Activated T-cell treated with anti-CD3 and anti-CD28 coated beads, Interleukin-2, amount 50 U/mL, for 72 hours (primary cell): ENCODE results near the gene CLDN15. TPM values are rescaled to one million over a fixed set of nuclear protein-coding genes. Genes with fewer than 3 reads are reported as not detected.
"Not testable (repeated sequence)": the region's sequence is repeated elsewhere in the genome, so short reads cannot be mapped to it uniquely, and the experiment has no call there.

Experiments used
- ATAC-seq, 2 donors: fragments of 150-1000 bp; cut with Tn5 transposase; replicated peaks in 1 of 2; 2 replicates each; pipeline ENCODE4 v1.10.0; 2021; ENCODE audit warnings: moderate library complexity in 2 of 2, mild to moderate bottlenecking in 1 of 2
- DNase-seq, 2 donors: peaks; one replicate each; pipeline ENCODE4 v3.0.0; 2021 to 2022; ENCODE audit warnings: mixed read lengths in 1 of 2
- H3K27ac Mint-ChIP-seq: one replicate; pipeline ENCODE4 v1.8.0; 2022; ENCODE audit warnings: mild to moderate bottlenecking, moderate library complexity, mixed read lengths
- H3K27me3 Mint-ChIP-seq: one replicate; pipeline ENCODE4 v1.8.0; 2022; ENCODE audit warnings: low read depth, mixed read lengths
- H3K36me3 Mint-ChIP-seq, 2 donors: one replicate each; pipeline ENCODE4 v1.8.0; 2022; ENCODE audit warnings: mixed read lengths in 2 of 2, mild to moderate bottlenecking in 1 of 2; ENCODE audit not compliant: insufficient read depth in 2 of 2
- H3K4me1 Mint-ChIP-seq: one replicate; pipeline ENCODE4 v1.8.0; 2022; ENCODE audit warnings: low read depth, mixed read lengths
- H3K4me3 Mint-ChIP-seq, 2 donors: one replicate each; pipeline ENCODE4 v1.8.0; 2022; ENCODE audit warnings: mild to moderate bottlenecking in 2 of 2, mixed read lengths in 2 of 2, moderate library complexity in 2 of 2
- H3K9me3 Mint-ChIP-seq, 2 donors: one replicate each; pipeline ENCODE4 v1.8.0; 2022; ENCODE audit warnings: mixed read lengths in 2 of 2
- total RNA-seq, 2 donors: library from RNA; stranded (reverse); gene quantifications; one replicate each; pipeline ENCODE4 v1.2.3, GENCODE V29; 2022

The CLDN15 gene, protein sequence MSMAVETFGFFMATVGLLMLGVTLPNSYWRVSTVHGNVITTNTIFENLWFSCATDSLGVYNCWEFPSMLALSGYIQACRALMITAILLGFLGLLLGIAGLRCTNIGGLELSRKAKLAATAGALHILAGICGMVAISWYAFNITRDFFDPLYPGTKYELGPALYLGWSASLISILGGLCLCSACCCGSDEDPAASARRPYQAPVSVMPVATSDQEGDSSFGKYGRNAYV
- 10 to 100 TPM; 27.8 to 28.7 TPM for total RNA-seq

DNA sequence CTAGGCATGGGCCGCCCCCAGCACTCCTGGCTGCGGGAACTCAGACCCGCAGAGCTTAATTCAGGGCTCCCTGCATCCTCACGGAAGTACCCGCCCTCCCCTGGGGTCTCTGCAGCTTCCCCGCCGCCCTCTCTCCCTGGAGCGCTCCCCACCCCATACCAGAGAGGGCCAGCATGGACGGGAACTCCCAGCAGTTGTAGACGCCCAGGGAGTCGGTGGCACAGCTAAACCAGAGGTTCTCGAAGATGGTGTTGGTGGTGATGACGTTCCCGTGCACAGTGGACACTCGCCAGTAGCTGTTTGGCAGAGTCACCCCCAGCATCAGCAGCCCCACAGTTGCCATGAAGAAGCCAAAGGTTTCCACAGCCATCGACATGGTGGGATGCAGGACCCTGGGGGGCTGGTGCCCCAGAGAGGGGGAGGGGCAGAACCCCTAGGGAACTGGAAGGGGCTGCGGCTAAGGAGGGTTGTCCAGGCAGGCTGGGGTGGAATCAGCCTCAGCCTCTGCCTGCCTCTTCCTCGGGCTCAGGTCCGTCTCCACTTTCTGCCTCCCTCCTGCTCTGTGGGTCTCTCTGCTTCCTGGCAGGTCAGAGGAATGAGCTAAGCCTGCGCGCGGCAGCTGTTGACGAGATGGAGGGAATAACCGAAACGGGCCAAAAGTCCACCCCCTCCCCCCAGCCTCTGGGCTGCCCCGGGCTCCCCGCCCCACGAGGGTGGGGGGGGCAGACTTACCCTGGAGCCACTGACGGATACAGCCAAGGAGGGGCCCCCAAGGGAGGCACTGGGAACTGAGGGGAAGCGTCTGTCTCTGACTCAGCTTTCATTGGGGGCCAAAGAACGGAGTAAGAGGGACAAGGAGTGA, at the start of gene CLDN15:
CLDN15 (minus strand) TSS at position 597 of the 862 bp plus-strand sequence; CDS start at position 376, 221 bp downstream.
- Mint-ChIP-seq H3K27me3 (no peaks in the 10 kb centered on the region), H3K4me3 (no peak within 1 kb of the TSS), H3K9me3 (no peaks in the 10 kb centered on the region), H3K4me1 (no peaks in the 10 kb centered on the region), H3K36me3 (peaks cover 0 to 2% of the 10 kb centered on the region in 2 donors), H3K27ac (no peak within 1 kb of the TSS)
- ATAC-seq: no peak
- DNase-seq: no peak

- H3K27ac Mint-ChIP-seq: no peak overlapping the region
- ATAC-seq (no peak), DNase-seq (no peak)
- no peaks in the 10 kb centered on the region for H3K9me3 Mint-ChIP-seq
- no peaks in the 10 kb centered on the region for H3K36me3 Mint-ChIP-seq
- H3K4me3 Mint-ChIP-seq: no peak overlapping the region
- peaks cover 23% of the 10 kb centered on the region for H3K4me1 Mint-ChIP-seq
- H3K27me3 Mint-ChIP-seq: peaks cover 16% of the 10 kb centered on the region
Measured at GRCh38 chr7:101287032-101287431, 49.4 kb upstream of the CLDN15 start.

GRCh38 chr7:101285880-101286279, 48.3 kb upstream of the CLDN15 start:
- not testable (repeated sequence) for H3K9me3 Mint-ChIP-seq, DNase-seq, H3K4me3 Mint-ChIP-seq, ATAC-seq, H3K27ac Mint-ChIP-seq, H3K36me3 Mint-ChIP-seq
- H3K27me3 Mint-ChIP-seq: peaks cover 13% of the 10 kb centered on the region
- H3K4me1 Mint-ChIP-seq: peaks cover 23% of the 10 kb centered on the region

DNA sequence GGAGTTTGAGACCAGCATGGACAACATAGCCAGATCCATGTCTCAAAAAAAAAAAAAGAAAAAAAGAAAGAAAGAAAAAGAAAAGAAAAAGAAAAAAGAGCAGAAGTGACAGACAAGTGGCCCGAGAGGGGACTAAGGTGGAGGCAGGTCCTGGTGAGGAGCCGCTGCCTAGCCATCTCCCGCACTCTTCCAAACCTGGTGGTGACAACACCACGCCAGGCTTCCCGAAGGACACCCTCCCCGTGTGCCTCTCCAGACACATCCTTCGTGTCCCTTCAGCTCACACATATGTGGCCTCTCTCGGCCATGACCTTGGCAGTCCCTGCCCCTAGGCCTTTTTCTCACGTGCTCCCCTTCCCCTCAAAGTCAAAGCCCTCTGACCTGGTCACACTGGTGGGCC, 47.6 kb upstream of the CLDN15 start:
- DNase-seq (no peak), ATAC-seq (no peak)
- H3K9me3 Mint-ChIP-seq: no peaks in the 10 kb centered on the region
- no peak overlapping the region for H3K4me3 Mint-ChIP-seq
- no peak overlapping the region for H3K27ac Mint-ChIP-seq
- H3K36me3 Mint-ChIP-seq: no peaks in the 10 kb centered on the region
- peaks cover 6% of the 10 kb centered on the region for H3K27me3 Mint-ChIP-seq
- peaks cover 17% of the 10 kb centered on the region for H3K4me1 Mint-ChIP-seq

DNA sequence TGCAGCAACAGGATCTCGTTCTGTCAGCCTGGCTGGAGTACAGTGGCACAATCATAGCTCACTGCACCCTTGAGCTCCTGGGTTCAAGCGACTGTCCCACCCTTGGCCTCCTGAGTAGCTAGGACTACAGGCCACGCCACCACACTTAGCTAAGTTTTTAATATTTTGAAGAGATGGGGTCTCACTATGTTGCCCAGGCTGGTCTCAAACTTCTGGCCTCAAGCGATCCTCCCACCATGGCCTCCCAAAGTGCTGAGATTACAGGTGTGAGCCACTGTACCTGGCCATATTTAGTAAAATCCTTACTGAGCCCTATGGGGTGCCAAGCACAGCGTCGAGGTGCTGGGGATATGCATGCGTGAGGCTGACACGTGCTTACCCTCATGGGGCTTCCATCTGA, 43.3 kb upstream of the CLDN15 start:
- H3K36me3 Mint-ChIP-seq, H3K4me3 Mint-ChIP-seq, H3K27me3 Mint-ChIP-seq, H3K9me3 Mint-ChIP-seq, H3K27ac Mint-ChIP-seq, ATAC-seq, DNase-seq, H3K4me1 Mint-ChIP-seq: not testable (repeated sequence)

DNA sequence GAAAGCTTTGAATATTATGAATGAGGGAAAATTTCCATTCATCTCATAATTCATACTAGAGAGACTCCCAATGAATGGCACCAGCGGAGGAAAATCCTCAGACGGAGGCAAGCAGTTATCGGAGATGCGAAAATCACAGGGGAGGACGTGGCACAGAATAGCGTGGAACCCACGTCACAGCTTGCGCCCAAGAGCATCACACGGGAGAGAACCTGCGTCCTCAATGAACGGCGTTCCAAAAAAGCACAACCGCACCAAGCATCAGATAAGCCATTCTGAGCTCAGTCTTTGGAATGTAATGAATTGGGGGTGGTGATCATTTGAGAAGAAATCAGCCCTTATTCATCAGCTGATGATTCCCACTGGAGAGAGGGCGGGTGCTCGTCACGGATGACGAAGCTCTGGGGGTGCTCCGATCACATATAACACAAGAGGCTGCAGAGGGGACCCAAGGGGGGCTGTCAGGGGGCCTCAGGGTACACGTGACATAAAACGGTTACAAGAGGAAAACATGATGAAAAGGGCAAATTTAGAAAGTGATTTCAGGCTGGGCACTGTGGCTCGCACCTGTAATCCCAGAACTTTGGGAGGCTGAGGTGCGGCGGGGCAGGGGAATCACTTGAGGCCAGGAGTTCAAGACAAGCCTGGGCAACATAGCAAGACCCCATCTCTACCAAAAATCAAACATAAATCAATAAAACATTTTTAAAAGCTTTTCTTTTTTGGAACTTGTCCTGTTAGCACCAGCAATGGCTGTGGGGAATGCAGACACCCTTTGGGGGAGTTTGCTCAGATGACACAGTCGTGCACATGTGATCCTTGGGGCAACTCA, 41.1 kb upstream of the CLDN15 start:
- H3K4me3 Mint-ChIP-seq: no peak overlapping the region
- H3K4me1 Mint-ChIP-seq: peaks cover 7% of the 10 kb centered on the region
- no peak for ATAC-seq
- no peaks in the 10 kb centered on the region for H3K36me3 Mint-ChIP-seq
- no peaks in the 10 kb centered on the region for H3K27me3 Mint-ChIP-seq
- no peaks in the 10 kb centered on the region for H3K9me3 Mint-ChIP-seq
- no peak overlapping the region for H3K27ac Mint-ChIP-seq
- DNase-seq: no peak

GRCh38 chr7:101277155-101277554, 39.6 kb upstream of the CLDN15 start:
- Mint-ChIP-seq H3K4me1 (no peaks in the 10 kb centered on the region), H3K36me3 (no peaks in the 10 kb centered on the region)
- ATAC-seq: no peak

DNA sequence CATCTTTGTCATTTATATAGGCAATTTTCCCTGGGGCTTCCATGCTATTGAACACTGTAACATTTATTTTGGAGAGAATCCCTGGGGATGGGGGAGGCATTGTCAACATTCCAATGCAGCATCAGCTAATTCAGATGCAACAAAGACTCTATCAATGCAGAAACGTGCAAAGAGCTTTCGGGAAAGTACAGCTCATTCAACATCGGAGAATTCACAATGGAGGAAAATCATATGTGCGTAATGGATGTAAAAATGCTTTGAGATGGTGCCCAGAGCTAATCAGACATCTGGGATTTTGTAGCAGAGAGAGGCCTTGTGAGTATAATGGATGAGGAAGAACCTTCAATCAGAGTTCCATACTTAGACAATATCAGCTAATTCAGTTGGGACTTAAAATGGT, 35.6 kb upstream of the CLDN15 start:
- H3K9me3 Mint-ChIP-seq: no peaks in the 10 kb centered on the region
- no peaks in the 10 kb centered on the region for H3K4me1 Mint-ChIP-seq
- ATAC-seq: no peak
- H3K36me3 Mint-ChIP-seq: peaks cover 0 to 1% of the 10 kb centered on the region in 2 donors
- peaks cover 7% of the 10 kb centered on the region for H3K27me3 Mint-ChIP-seq
- H3K27ac Mint-ChIP-seq: no peak overlapping the region
- no peak overlapping the region for H3K4me3 Mint-ChIP-seq
- no peak for DNase-seq

More at GRCh38 chr7:101277155-101277554, 39.6 kb upstream of the CLDN15 start:
- Mint-ChIP-seq H3K4me3 (no peak overlapping the region), H3K9me3 (no peaks in the 10 kb centered on the region), H3K27ac (no peak overlapping the region), H3K27me3 (no peaks in the 10 kb centered on the region)
- DNase-seq: no peak

DNA sequence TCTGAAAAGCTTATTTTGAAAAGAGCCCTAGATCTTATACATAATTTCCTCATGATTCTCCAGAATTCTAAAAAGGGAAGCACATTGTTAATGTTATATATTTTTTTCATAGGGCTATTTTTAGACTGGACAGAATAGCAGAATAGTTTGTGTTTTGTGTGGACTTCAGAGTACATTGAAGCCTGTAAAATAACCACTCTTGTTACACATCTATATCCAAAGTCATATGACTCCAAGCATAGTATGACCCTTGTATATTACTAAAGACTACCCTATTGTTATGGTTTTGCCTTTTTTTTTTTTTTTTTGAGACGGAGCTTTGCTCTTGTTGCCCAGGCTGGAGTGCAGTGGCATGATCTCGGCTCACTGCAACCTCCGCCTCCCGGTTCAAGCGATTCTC, 33.4 kb upstream of the CLDN15 start:
- no peak for ATAC-seq
- peaks cover 0 to 1% of the 10 kb centered on the region in 2 donors for H3K36me3 Mint-ChIP-seq
- peaks cover 7% of the 10 kb centered on the region for H3K27me3 Mint-ChIP-seq
- no peak overlapping the region for H3K27ac Mint-ChIP-seq
- no peaks in the 10 kb centered on the region for H3K4me1 Mint-ChIP-seq
- no peaks in the 10 kb centered on the region for H3K9me3 Mint-ChIP-seq
- DNase-seq: no peak
- H3K4me3 Mint-ChIP-seq: no peak overlapping the region

DNA sequence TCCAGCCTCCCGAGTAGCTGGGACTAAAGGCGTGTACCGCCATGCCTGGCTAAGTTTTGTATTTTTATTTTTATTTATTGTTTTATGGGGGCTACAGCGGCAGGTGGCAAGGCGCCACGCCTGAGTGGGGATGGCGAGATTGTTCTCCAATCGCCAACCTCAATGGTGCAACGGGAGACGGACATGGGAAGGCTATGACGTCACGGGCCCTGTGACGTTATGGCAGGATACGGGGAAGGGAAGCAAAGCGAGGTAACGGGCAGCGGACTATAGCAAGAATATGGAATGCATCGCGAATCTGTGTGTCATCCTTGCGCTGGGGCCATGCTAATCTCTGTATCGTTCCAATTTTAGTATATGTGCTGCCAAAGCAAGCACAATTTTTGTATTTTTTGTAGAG, 32.1 kb upstream of the CLDN15 start:
- H3K36me3 Mint-ChIP-seq: peaks cover 0 to 1% of the 10 kb centered on the region in 2 donors
- H3K27me3 Mint-ChIP-seq: peaks cover 7% of the 10 kb centered on the region
- H3K4me1 Mint-ChIP-seq: no peaks in the 10 kb centered on the region
- ATAC-seq: no peak
- no peak overlapping the region for H3K4me3 Mint-ChIP-seq
- H3K9me3 Mint-ChIP-seq: no peaks in the 10 kb centered on the region
- H3K27ac Mint-ChIP-seq: no peak overlapping the region
- DNase-seq: no peak

GRCh38 chr7:101265622-101266516, 28.3 kb upstream of the CLDN15 start:
- no peak for DNase-seq
- H3K4me3 Mint-ChIP-seq: no peak overlapping the region
- peaks cover 0 to 1% of the 10 kb centered on the region in 2 donors for H3K36me3 Mint-ChIP-seq
- peaks cover 7% of the 10 kb centered on the region for H3K27me3 Mint-ChIP-seq
- ATAC-seq: no peak
- no peaks in the 10 kb centered on the region for H3K4me1 Mint-ChIP-seq
- no peaks in the 10 kb centered on the region for H3K9me3 Mint-ChIP-seq
- H3K27ac Mint-ChIP-seq: no peak overlapping the region

DNA sequence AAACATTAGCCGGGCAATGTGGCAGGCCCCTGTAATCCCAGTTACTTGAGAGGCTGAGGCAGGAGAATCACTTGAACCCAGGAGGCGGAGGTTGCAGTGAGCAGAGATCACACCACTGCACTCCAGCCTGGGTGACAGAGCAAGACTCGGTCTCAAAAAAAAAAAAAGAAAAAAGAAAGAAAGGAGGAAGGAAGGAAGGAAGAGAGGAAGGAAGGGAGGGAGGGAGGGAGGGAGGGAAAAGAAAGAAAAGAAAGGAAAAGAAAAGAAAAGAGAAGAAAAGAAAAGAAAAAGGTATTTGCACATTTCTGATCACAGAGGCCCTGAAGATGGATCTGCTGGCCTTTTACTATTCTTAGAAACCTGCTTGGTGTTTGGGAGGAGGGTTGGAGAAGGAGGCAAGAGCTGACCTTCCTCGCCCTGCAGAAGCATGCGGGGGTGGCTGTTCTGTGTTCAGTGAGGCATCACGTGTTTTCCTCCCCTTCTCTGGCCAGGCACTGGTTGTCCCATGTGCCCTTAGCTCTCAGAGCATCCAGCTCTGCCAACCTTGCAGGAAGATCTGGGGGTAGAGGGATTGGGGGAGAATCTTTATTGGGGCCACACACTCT, 26.6 kb upstream of the CLDN15 start:
- H3K4me1 Mint-ChIP-seq, DNase-seq, H3K27ac Mint-ChIP-seq, H3K27me3 Mint-ChIP-seq, ATAC-seq, H3K4me3 Mint-ChIP-seq, H3K36me3 Mint-ChIP-seq, H3K9me3 Mint-ChIP-seq: not testable (repeated sequence)
